Hair follicle dermal papilla cell (primary cell): Measurements from ENCODE around the gene TMEM116. TPM values are rescaled to one million over a fixed set of nuclear protein-coding genes. Genes with fewer than 3 reads are reported as not detected.

Source experiments
- small RNA-seq: library from RNA; depleted of rRNA; stranded (forward); fragments of <200 nt; gene quantifications from one replicate; pipeline ENCODE3, GENCODE V24; 2012
- total RNA-seq: library from RNA; depleted of rRNA; stranded (reverse); fragments of >200 nt; gene quantifications from 2 replicates; pipeline ENCODE4 v1.2.3, GENCODE V29; 2012

The TMEM116 gene
- total RNA-seq = 7.2 and 9.4 TPM in 2 replicates

DNA sequence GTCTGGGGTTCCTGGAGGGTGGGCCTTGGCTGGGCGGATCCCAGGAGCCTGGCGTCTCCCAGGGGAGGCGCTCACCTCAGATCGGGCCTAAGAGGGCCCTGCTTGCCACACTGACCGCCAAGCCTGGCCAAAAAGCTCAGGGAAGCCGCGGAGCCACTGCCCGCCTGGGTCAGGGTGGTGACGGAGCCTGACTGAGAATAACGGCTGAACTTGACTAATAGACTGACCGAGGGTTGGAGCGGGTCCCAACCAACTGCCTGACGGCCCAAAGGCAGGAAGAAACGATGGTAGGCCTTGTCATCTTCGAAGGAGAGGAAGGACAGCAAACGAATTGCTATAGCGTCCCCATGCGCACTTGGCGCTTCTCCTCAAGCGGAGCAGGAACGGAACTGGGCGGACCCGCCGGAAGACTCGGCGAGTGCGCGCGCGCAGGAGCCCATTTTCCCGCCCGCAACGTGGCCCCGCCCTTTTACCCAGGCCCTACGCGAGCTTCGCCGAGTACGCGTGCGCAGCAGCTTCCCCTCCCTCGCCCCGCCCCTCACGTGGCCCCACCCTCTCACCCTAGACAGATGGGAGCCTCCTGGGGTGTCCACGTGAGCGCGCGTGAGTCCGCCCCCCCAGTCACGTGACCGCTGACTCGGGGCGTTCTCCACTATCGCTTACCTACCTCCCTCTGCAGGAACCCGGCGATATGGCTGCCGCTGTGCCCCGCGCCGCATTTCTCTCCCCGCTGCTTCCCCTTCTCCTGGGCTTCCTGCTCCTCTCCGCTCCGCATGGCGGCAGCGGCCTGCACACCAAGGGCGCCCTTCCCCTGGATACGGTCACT lies at the start of gene TMEM116, which contains the start of gene ERP29:
TMEM116 (minus strand) TSS at position 391 of the 826 bp plus-strand sequence. CDS start 7,895 bp downstream, outside the sequence.
ERP29 (plus strand) TSS at position 652 of the 826 bp plus-strand sequence; CDS start at position 692, 40 bp downstream.

Small RNAs within 50 kb of the gene (small RNA-seq; reads per million reads assigned to genes)
- gene AC004024.1 (not detected), gene MIR3657 (not detected)

Other genes with a start within 250 kb of the TMEM116 start
- 13.1 and 20.4 TPM in 2 replicates for gene ALDH2, start 246.2 kb downstream of the TMEM116 start, total RNA-seq
- 31.2 and 41.2 TPM in 2 replicates for gene MAPKAPK5, start 170.9 kb downstream of the TMEM116 start, total RNA-seq
- 38.1 and 42.9 TPM in 2 replicates for gene ERP29, start 261 bp upstream of the TMEM116 start, total RNA-seq
- 20.5 and 21.1 TPM in 2 replicates for gene NAA25, start 95.6 kb upstream of the TMEM116 start, total RNA-seq
- 43.1 and 49.0 TPM in 2 replicates for gene TRAFD1, start 112.4 kb upstream of the TMEM116 start, total RNA-seq